LNCaP clone FGC (cell line): ENCODE results near the gene CTBP2.
"Not testable (repeated sequence)": the region's sequence is repeated elsewhere in the genome, so short reads cannot be mapped to it uniquely, and the experiment has no call there.

Experiments used
- DNase-seq: peaks from one replicate; pipeline ENCODE4 v3.0.0-alpha.2; 2011; ENCODE audit warnings: low read depth
- H3K4me3 ChIP-seq: 2 replicates; pipeline ENCODE4 v1.5.1; 2011; ENCODE audit warnings: mild to moderate bottlenecking, low read depth, low read length, control low read depth
- TF ChIP-seq, protein P1 (sequence below): IDR thresholded peaks from 2 replicates; pipeline ENCODE4 v1.5.1; 2012; ENCODE audit warnings: mild to moderate bottlenecking; ENCODE audit not compliant: control insufficient read depth, insufficient read depth; ENCODE audit errors: extremely low read depth

CTBP2 gene

DNA sequence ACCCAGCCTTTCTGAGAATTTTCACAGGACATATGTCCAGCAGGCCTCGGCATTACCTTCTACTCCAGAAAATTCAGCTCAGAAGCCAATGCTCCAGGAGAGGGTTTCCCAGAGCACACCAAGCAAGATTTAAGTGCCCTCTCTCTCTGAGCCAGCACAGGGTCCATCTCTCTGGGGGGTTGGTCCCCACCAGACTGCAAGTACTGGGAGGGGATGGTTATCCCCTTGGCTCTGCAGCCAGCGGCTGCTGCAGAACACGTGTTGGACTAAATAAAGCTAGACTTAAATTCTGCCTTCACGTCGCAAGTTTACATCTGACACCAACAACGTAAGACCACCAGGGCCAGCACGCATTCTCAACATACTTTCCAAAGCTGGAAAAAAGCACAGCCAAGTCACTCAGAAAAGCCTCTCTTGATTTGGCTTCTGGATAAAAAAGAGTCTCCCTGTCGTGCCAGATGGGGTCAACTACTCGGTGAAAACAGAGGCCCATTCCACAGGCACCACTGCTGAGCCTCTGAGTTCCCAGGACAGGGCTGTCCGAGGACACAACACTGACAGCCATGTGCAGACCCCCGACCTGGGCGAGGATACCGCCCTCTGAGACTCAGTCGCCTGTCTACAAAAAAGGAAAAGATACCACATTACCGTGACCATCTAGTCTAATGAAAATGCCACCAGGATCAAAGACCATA is 77.3 kb downstream of the CTBP2 start:
- no peak overlapping the region for H3K4me3 ChIP-seq
- TF ChIP-seq, protein P1, sequence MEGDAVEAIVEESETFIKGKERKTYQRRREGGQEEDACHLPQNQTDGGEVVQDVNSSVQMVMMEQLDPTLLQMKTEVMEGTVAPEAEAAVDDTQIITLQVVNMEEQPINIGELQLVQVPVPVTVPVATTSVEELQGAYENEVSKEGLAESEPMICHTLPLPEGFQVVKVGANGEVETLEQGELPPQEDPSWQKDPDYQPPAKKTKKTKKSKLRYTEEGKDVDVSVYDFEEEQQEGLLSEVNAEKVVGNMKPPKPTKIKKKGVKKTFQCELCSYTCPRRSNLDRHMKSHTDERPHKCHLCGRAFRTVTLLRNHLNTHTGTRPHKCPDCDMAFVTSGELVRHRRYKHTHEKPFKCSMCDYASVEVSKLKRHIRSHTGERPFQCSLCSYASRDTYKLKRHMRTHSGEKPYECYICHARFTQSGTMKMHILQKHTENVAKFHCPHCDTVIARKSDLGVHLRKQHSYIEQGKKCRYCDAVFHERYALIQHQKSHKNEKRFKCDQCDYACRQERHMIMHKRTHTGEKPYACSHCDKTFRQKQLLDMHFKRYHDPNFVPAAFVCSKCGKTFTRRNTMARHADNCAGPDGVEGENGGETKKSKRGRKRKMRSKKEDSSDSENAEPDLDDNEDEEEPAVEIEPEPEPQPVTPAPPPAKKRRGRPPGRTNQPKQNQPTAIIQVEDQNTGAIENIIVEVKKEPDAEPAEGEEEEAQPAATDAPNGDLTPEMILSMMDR = no peak
- DNase-seq = no peak

DNA sequence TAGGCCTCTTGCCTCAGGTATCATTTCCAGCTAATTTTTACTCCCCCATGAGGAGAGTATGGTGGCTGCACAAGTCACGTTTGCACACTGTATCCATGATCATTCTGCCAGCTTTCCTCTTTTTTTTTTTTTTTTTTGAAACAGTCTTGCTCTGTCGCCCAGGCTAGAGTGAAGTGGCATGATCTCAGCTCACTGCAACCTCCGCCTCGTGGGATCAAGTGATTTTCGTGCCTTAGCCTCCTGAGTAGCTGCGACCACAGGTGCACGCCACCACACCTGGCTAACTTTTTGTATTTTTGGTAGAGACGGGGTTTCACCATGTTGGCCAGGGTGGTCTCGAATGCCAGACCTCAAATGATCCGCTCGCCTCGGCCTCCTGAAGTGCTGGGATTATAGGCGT is 77.9 kb downstream of the CTBP2 start:
- not testable (repeated sequence) for H3K4me3 ChIP-seq, DNase-seq

DNA sequence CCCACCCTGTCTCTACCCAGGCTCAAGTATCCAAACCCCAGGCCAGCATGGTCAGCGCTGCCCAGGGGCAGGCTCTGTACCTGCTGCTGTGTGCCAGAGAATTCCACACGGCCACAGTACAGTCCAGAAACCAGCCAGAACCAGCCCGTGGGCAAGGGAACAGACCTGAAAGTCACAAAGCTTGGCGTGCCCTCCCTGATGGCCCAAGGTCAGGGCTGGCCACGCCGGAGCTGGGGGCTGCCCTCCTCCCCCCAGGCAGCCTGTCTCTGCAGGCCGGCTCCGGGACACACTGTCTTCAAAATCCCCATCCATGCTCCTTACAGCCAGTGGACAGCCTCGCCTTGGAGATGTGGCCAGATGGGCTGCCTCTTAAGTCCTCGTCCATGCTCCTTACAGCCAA is 78.4 kb downstream of the CTBP2 start:
- no peak for DNase-seq
- H3K4me3 ChIP-seq = no peak overlapping the region
- TF ChIP-seq, protein P1 = no peak

DNA sequence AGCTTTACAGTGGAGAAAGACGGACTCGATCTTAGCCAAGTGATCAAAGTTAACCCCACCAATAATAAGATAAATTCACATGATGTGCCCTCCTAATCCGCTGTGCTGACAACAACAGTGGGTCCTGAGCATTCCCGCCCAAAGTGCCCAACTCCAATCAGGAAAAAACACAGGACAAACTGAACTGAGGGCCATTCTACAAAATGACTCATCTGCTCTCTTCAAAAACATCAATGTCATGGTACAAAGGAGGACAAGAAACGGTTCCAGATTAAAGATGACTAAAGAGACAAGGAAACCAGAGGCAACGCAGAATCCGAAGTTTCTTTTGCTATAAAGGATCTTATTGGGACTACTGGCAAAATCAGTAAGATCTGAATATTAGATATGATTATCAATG is 79.4 kb downstream of the CTBP2 start:
- DNase-seq = no peak
- no peak overlapping the region for H3K4me3 ChIP-seq
- TF ChIP-seq, protein P1 = no peak

DNA sequence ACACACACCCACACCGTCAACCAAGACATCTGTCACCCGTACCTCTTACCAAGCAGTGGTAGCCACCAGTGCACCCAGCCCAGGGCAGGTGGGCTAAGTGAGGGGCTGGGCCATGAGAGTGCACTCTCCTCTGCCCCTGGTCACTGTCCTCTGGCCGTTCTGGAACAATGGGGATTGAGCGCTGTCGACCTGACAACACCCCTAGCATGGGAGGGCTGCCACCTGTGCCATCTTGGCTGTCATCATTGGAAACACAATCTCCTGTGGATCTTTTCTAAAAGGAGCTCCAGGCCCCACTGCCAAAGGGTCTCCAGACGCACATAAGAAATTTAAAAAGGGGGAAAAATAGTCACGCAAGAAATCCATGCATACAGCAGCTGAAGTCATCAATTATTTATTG is 80.1 kb downstream of the CTBP2 start:
- TF ChIP-seq, protein P1 = no peak
- H3K4me3 ChIP-seq = no peak overlapping the region
- no peak for DNase-seq

DNA sequence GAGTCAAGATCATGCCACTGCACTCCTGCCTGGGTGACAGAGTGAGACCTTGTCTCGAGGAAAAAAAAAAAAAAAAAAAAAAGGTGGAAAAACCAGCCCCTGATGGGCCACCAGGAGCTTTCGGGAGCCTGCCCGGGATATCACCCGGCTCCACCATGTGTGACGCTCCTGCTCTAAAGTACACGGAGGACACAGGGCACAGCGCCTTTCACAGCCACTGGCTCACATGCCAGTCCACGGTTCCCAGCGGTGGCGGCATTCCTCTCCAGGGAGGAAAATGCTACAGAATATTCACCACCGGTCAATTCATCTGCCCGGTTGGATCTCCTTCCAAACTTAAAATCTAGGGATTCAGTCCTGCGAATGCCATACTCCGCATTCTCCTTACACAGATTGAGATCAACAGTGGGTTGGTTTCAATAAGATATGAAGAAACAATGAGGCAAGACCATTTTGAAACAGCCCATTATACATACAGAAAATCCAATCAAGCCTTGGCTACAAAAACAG is 81.2 kb downstream of the CTBP2 start:
- H3K4me3 ChIP-seq = no peak overlapping the region
- TF ChIP-seq, protein P1 = no peak
- DNase-seq = no peak

DNA sequence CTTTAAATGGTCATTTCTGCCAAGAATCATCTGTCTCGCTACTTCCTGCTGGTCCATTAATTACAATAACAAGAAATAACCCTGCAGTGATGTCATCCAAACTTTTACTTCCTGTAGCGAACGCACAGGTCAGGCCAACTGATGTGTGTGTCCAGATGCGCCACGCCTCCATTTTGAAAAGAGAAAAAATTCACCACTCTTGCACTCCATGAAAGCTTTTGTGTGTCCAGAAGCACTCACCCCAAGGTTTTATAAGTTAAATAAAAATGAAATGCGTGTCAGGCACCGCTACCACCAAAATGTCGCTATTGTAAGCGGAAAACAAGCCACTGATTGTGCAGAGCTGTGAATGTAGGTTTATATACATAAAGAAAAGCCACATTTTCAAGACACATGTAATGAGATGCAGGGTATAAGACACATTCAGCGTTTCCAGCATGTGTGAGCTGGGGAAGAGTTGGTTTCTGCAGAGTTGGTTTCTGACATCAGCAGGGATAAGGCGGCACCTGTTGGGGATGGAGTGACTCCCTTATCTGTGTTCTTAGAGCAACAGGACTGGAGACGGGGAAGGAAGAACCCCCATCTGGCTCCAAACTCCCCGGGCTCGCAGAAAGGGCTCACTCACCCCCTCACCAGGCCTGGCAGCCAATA is 83.3 kb downstream of the CTBP2 start:
- TF ChIP-seq, protein P1 = no peak
- no peak overlapping the region for H3K4me3 ChIP-seq
- no peak for DNase-seq
